COLO829 (cell line): ENCODE data around the gene LRRIQ4.

ENCODE experiments used
- DNase-seq: peaks from one replicate; pipeline ENCODE4 v3.0.0; 2012; ENCODE audit warnings: low spot score

LRRIQ4 gene

DNA sequence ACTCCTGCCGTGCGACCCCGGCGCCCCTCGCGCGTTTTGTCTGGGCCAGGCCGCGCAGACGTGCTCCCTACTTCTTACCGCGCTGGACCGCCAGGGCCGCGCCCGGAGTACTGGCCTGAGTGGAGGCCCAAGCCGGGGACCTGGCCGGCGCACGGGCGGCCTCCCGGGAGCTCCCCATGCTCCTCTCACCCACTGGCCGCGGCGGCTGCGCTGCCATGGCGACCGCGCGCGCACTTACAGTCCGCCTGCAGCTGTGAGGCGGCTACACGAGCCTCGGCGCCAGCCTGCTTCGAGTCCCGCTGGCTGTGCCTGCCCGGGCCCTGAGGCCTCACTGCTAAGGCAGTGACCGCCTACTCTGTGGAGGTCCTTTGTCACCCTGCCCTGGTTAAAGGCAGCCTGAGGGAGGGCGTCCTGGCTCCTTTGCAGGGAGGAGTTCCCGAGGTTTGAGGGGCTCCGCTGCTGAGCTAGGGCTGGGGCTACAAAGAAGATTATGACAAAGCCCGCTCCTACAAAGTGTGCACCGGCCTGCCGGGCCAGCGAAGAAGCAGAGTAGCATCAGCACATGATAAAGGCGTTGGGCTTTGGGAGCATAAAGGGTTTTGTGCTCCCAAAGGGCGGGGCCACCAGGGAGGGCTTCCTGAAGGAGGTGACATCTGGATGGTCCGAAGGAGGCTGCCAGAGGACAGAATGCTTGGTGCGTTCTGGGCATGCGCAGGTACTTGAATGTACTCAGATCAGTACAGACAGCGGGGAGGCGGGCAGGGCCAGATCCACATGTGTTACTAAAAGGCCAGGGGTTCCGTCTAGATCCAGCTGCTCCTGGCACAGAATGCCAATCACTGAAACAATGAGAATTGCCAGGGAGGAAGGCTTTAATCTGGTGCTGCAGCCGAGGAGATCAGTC is at the start of gene LRRIQ4, which contains the start of gene LRRC34:
LRRIQ4 (plus strand) TSS at position 539 of the 904 bp plus-strand sequence. CDS start 9,052 bp downstream, outside the sequence.
LRRC34 (minus strand) TSS at position 573 of the 904 bp plus-strand sequence; CDS start at position 217, 356 bp downstream.
- DNase-seq, result peak; percentile 55

DNA sequence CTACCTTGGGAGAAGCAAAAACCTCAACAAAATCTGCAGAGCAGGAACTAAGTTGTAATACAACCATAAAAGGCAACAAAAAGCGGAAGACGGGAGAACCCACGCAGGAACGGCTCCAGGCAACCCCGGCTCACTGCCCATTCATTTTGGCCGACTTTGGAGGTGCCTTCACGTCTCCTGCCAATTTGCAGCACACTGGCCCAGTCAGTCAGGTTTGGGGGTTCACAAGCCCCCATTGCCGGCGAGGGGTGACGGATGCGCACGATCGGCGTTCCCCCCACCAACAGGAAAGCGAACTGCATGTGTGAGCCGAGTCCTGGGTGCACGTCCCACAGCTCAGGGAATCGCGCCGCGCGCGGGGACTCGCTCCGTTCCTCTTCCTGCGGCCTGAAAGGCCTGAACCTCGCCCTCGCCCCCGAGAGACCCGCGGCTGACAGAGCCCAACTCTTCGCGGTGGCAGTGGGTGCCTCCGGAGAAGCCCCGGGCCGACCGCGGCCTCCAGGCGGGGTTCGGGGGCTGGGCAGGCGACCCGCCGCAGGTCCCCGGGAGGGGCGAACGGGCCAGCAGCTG is 48.3 kb upstream of the LRRIQ4 start:
- no peak for DNase-seq

DNA sequence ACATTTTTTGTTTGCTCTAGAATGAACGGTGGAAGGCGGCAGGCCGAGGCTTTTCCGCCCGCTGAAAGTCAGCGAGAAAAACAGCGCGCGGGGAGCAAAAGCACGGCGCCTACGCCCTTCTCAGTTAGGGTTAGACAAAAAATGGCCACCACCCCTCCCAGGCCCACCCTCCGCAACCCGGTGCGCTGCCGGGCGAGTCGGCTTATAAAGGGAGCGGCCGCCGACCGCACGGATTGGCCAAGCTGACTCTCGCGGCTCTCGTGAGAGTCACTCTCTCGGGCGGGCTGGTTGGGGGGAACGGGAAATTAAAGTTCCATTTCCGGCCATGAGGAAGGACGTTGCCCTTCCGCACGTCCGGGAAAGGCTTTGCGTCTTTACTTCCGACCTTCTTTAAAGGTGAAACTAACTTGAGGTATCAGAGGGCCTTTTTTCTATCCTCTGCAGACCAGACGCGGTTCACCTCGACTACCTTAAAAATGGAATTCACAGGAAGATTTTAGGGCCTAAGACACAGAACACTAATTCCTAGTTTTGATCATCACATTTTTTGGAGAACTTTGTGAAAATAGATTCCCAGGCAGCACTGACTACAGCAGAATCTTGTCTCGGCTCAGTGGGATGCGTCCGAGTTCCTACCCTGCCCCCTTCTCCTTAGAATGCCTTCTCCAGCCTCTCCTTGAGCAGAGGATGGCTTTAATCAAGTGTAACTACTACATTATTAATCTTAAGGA is 47.6 kb upstream of the LRRIQ4 start, which contains the start of gene TERC:
TERC (minus strand) TSS at position 179 of the 731 bp plus-strand sequence.
- DNase-seq, result peak; percentile 60

DNA sequence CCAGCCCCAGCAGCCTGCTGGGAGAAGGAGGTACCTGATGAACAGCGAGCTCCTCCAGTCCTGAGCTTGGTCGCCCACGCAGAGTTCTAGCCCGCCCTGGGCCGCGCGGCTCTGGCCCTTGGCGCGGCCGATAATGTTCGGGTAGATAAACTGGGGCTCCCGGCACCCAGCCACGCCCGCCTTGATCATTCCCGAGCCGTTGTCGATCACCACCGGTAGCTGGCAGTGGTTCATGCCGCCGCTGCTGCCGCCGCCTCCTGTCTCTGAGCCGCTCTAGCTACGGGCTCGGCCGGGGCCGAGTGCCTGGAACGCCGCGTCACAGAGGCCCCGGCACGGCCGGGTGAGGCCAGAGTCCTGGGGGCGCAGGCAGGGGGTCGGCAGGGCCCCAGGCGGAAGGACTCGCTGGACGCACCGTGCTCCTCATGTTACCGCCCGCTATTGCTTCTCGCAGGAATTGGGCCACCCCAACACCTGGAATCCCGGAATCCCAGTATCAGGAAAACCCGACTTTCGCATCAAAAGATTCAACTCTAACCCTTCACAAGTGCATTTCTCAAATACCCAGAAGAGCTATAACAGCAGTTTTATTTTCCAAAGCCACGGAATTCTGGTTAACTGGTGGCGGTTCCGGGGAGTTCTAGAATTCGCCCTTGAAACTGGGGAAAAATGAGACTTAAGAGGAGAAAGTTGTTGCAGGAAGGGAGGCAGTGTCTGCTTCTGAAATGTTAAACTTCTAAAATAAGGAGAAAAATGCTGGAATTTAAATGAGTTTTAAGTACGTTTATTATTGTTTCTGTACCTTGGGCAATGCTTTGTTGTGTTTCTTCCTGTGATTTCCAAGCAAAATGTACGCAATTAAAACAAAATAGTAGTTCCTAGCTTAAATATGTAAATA is 43.1 kb upstream of the LRRIQ4 start, which contains the start of gene ACTRT3:
ACTRT3 (minus strand) TSS at position 275 of the 895 bp plus-strand sequence; CDS start at position 234, 41 bp downstream.
- DNase-seq, result peak; percentile 20

DNA sequence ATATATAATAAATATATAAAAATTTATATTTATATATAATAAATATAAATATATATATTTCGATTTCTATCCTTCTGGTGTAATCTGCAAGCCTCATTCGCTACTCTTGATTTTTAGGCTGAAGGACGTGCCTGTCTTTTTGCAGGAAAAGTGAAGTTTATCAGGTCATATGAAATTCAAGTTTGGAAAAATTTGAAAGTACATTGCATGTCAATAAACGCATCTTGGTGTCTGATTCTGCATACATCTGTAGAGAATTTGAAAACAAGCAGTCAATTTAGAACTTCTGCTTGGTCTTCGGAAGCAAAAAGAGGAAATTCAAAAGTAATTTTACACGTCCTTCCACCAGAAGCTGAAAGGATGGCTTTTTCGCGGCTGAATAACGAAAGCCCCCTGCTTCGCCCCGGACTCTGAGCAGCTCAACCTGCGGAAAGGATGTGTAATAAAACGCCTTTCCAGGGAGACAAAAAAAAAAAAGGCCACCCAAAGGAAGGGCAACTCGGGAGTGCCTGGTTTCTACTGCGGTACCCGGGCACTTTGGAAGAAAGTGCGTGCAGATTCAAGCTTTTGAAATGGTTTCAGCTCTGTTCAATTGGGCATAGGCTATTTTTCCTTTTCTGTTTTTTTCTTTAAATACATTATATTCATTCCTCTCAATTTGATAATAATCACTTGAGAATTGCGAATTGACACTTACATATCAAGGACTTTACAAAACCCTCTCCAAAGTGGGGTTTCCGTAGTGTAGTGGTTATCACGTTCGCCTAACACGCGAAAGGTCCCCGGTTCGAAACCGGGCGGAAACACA is 41.0 kb upstream of the LRRIQ4 start:
- DNase-seq, result peak; percentile 27

DNA sequence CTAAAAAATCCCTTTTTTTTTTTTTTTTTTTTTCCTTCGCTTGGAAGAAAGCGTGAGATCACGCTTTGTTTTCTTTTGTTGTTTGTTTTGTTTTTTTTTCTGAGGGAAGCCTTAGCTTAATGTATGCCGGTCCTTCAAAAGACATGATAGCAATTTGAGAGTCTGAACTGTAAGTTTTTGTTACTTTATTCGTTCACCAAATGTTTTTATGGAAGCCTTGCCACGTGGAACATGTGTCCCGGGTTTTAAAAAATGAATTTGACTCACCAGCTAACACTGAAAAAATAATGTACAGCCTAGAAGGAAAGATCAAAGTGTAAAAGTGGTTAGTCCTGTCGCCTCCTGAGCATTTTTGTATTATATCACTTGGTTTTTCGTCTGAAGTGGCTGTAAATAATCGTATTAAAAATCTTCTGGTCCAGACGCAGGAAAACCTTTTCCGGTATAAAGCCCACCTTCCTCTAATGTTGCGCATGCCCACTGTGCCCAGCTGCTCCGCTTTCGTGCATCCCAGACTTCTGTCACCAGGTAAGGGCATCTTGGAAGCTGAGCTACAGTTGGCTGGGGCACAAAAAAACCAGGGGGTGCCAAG is 40.3 kb upstream of the LRRIQ4 start:
- peak; percentile 70 for DNase-seq

DNA sequence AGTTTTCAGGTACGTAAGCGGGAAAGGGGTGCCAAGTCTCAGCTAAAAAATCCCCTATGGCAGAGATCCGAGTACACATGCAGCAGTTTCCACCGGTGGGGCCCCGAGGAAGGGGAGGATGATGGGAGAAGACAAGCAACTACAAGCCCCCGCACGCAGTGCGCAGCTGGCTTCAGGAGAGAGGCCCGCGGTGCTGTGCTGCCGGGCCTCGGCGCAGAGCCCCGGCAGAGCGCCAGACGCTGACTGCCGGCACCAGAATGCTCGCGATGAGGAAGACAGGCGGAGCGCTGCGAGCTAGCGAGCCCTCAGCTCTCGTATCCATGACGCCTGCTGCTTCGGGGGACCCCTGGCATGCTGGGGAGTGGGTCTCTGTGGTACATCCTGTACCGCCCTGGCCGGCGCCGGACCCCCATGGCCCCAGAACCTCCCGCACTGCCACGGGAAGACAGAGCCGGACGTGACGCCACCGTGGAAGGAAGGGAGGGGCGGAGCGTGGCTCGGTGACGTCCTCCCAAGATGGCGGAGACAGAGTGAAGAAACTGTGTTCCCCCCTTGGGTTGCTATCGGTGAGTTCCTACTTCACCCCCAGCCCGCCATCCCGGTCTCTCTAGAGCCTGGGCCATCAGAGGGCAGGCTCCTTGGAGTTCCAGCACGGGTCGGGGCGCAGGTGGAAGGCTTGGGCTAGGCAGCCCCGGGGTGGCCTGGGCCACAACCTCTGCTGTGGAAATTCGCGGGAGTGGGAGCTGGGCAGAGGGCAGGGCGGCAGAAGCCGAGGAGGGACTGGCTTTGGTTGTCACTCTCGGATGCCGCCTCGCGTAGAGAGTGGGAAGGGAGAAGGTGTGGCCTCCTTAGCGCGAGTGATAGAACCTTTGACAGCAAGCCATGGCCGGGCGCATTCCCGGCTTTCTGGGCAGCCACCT is 39.5 kb upstream of the LRRIQ4 start, which contains the start of gene MYNN:
MYNN (plus strand) TSS at position 500 of the 920 bp plus-strand sequence. CDS start 900 bp downstream, outside the sequence.
- peak; percentile 63 for DNase-seq

DNA sequence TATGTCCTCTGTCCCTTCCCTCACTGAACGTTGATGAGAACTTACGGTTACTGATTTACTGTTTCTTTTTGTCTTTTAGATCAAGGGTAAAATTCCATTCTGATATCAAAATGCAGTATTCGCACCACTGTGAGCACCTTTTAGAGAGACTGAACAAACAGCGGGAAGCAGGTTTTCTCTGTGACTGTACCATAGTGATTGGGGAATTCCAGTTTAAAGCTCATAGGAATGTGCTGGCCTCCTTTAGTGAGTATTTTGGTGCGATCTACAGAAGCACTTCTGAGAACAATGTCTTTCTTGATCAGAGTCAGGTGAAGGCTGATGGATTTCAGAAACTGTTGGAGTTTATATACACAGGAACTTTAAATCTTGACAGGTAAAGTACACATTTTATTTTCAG is 38.5 kb upstream of the LRRIQ4 start:
- DNase-seq, result no peak

DNA sequence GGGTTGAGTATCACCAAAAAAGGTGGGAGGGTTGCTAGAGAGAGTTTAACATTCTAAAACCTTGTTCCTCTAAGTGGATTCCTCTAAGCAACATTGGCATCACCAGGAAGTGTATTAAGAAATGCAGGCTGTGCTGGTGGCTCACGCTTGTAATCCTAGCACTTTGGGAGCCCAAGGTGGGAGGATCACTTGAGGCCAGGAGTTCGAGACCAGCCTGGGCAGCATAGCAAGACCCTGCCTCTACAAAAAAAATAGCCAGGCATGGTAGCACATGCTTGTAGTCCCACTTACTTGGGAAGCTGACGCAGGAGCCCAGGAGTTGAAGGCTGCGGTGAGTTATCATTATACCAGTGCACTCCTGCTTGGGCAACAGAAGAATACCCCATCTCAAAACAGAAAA is 34.8 kb upstream of the LRRIQ4 start:
- DNase-seq, result no peak

DNA sequence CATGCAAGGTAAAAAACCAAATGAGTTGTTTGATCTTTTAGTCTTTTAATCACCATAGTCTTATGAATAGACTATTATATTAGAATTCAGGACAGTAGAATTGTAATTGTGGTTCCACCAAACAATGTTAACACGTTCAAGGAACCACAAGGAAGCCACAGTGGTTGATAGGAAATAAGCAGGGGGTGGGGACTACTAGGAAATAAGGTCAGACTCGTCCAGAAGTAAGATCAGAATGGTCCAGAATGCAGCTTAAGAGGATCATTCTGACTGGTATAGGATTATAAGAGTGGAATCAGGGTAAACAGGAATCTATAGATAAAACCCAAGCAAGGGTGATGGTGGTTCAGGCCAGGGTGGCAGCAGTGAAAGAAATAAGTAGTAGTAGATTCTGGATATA is 31.9 kb upstream of the LRRIQ4 start:
- no peak for DNase-seq

DNA sequence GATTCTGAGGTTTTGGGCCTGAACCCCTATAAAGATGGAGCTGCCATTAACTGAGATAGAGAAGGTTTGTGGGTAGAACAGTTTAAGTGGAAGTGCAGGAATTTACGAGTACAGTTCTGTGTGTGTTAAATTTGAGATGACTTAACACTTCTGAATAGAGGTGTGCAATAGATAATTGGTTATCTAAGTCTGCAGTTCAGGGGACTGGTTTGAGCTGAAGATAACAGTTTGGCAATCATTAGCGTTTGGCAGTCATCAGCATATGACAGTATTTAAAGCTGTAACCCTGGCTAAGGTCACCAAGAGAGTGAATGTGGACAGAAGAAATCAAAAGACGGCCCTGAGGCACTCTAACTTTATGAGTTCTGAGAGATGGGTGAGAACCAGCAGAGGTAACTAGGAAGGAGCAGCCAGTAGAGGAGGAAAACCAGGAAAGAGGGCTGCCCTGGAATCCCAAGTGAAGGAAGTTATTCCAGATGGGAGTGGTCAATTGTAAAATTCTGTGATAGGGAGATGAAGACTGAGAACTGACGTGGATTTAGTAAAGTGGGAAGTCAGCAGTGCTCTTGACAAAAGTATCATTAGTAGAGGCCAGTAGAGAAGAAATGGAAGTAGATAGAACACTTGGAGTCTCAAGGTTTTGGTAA is 31.3 kb upstream of the LRRIQ4 start:
- DNase-seq, result no peak

DNA sequence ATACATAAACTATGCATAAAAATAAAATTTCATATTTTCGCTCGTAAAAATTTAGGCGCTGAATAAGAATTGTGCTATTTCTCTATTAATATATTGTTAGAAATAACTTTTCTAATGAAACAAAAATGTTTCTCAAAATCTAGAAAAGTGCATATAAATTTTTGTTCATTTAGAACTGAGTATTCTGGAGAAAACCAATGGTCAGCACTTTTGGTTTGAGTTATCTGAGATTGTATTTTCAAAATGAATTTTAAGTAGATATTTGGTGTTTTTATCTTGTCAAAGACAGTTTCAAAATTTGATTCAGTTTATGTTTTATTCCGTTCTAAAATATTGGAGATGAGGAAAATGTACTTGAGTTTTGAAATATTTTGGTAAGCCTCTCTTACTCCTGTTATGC is 25.6 kb upstream of the LRRIQ4 start:
- no peak for DNase-seq

DNA sequence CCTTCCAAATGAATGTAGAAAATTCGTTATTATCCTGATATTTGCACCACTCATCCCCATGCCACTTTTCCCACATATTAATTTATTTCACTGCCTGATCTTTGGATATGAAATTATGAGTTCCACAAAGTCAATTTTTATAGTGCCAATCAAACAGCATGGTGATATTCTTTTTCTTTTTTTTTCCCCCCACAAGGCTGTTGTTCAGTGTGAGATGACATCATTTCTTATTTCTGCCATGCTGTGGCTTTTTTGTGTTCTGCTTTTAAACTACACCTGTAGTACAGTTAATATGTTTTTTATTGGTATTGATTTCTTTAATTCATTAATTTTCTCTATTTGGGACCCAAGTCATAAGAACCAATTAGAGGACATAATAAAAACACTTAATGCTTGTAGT is 24.9 kb upstream of the LRRIQ4 start:
- DNase-seq, result no peak

DNA sequence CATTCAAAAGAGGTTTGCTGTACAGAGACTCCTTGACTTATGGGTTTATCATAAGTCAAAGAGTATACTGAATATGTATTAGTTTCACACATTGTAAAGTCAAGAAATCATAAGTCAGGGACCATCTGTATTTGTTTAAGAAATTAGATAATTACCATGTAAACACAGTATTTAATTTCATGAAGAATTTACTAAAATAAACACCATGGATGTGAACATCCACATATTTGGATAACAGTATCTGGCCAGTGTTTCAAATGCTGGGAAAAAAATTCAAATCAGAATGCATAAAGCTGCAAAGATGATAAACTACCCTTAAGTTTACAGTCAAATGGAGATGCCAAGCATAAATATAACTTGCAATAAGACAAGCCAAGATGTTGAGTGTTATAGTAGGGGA is 22.5 kb upstream of the LRRIQ4 start:
- DNase-seq, result no peak

DNA sequence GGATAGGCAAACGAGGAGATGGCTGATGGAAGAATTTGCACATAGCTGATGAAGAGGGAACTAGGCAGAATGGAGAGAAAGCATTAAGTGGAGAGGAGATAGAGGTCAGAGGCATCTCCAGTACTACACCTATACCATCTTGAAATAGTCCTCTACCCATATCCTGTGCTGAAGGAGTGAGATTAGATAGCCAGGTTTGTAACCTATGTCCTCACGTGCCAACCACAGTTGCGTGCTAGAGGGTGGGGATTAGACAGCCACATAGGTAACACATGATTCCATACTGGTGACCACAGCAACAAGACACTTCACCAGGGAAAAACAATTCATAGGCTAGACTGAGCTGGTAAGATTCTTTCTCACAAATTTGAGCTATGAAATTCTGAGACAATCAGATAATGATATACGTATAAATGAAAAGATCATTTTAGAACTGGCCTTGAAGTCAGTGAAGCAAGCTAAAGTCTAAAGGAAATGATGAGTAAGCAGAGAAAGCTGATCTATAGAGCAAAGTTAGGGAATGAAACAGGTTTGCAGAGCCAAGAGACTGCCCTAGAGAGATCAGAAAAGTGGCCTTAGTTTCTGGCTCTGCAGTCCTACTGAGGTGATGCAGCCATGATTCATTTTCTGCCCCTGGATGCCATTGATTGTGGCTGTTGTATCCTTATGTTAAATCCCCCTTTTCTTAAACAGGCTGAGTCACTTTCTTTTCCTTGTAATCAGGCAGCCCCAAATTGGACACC is 21.8 kb upstream of the LRRIQ4 start:
- no peak for DNase-seq

DNA sequence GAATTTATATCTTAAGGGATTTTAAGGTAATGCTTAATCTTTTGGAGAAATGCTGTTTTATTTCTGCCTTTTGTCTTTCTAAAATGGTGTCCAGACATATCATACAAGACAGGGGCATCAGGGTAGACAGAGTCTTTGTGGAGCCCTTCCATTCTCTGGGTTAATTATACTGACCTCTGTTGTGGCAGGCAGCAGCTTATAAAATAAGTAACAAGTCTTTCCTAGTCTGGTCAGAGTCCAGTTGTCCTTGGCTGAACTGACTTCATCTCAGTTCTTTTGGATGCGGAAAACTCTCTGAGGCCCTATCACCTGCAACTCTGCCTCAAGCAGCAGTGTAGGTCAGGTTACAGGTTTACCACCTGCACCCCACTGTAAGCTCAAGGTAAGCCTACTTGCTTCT is 20.3 kb upstream of the LRRIQ4 start:
- no peak for DNase-seq

DNA sequence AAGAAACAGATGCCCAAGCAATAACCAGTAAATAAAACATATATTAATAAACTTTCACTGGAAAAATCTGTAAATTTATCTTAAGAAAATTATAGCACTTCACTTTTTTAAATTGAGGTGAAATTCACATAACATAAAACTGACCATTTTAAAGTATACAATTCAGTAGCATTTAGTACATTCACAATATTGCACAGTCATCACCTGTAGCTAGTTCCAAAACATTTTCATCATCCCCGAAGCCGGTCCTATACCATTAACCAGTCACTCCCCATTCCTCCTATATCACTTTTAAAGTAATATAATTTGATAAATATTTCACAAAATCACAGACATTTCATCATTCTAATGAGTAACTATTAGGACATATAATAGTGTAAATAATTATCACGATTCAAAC is 8.0 kb upstream of the LRRIQ4 start:
- DNase-seq, result no peak
